ENCODE results near the gene BTG1.
"Not testable (repeated sequence)": the region's sequence is repeated elsewhere in the genome, so short reads cannot be mapped to it uniquely, and the experiment has no call there.

BTG1 gene

GRCh38 chr12:92147491-92147890 is 1.8 kb upstream of the BTG1 start:
- DNase-seq, result no peak

- DNase-seq, result peak; percentile 28
Measured at GRCh38 chr12:92146497-92147224, 1.0 kb upstream of the BTG1 start.

- DNase-seq, result no peak
Measured at GRCh38 chr12:92145481-92145730, 240 bp downstream of the BTG1 start.

GRCh38 chr12:92144631-92145480 is 790 bp downstream of the BTG1 start:
- peak; percentile 73 for DNase-seq

- DNase-seq, result peak; percentile 92
Measured at GRCh38 chr12:92143686-92144630, 1.7 kb downstream of the BTG1 start.

GRCh38 chr12:92143258-92143657 is 2.4 kb downstream of the BTG1 start:
- DNase-seq, result no peak

- no peak for DNase-seq
Measured at GRCh38 chr12:92142251-92142926, 3.3 kb downstream of the BTG1 start.

- DNase-seq, result no peak
Measured at GRCh38 chr12:92141591-92142121, 4.0 kb downstream of the BTG1 start.

GRCh38 chr12:92140896-92141536 is 4.6 kb downstream of the BTG1 start:
- DNase-seq, result no peak

GRCh38 chr12:92140156-92140555 is 5.5 kb downstream of the BTG1 start:
- DNase-seq, result no peak

GRCh38 chr12:92139634-92140150 is 6.0 kb downstream of the BTG1 start:
- no peak for DNase-seq

GRCh38 chr12:92138626-92139025 is 7.0 kb downstream of the BTG1 start:
- DNase-seq, result no peak

- DNase-seq, result no peak
Measured at GRCh38 chr12:92138144-92138543, 7.5 kb downstream of the BTG1 start.

- no peak for DNase-seq
Measured at GRCh38 chr12:92136965-92137721, 8.5 kb downstream of the BTG1 start.

GRCh38 chr12:92136026-92136730 is 9.5 kb downstream of the BTG1 start:
- peak; percentile 38 for DNase-seq

GRCh38 chr12:92135541-92135940 is 10.1 kb downstream of the BTG1 start:
- DNase-seq, result not testable (repeated sequence)

- no peak for DNase-seq
Measured at GRCh38 chr12:92134638-92135274, 10.9 kb downstream of the BTG1 start.

- peak; percentile 30 for DNase-seq
Measured at GRCh38 chr12:92133795-92134637, 11.6 kb downstream of the BTG1 start.

GRCh38 chr12:92133171-92133570 is 12.5 kb downstream of the BTG1 start:
- DNase-seq, result no peak

Measured in hematopoietic multipotent progenitor cell treated with erythropoietin and hydrocortisone succinate and interleukin-3 and kit ligand, for 4 days (in vitro differentiated cells).